OCI-M2 (cell line): ENCODE measurements around the gene GLA.

ENCODE experiments used
- DNase-seq: peaks from one replicate; lab custom pipeline; 2025; ENCODE audit not compliant: unreplicated experiment; lab: John Stamatoyannopoulos, UW

Gene GLA

DNA sequence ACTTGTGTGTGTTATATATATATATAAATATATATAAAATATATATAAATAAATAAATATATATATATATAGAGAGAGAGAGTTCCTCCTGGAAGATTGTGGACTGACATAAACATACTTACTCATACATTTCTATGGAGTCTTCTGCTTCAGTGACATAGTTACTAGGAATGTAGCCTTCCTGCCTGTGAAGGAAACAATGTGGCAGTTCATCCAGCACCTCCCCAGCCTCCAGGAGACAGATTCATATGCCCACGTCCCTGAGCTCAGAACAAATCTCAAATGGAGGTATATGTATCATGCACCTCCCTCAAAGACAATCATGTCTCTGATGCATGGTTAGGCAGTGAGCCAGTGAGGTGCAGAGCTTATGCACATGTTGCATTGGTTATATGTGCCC lies 47.8 kb downstream of the GLA start:
- DNase-seq = no peak

DNA sequence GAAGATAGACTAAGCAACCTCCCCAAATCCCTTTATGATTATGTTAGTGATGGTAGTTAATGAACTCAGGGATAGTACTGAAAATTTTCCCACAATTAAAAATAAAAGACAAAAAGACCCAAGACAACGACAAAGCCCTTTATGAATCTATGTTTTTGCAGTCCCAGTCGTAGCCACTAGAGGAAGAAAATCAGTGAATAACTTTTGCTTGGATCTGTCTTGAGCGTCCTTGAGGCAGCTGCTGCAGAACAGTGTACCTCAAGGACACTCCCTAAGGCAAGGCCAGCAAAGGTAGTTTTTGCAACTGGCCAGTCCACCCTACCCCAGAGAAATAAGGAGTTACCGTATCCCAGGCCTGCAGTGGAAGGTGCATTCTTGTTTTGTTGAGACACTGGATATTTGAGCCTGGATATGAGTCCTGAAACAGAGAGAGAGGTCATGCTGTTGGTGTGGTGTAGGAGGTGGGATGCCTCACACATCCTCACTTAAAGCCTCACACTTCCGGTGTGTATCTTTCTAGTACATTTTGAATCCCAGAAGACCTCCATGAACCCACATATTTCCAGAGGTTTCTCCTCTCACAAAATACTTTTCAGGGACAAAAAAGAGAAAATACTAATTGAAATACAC lies 50.4 kb downstream of the GLA start:
- DNase-seq = no peak

- DNase-seq = no peak
Measured at GRCh38 chrX:101349193-101349562, 58.5 kb downstream of the GLA start.

- no peak for DNase-seq
Measured at GRCh38 chrX:101348452-101349192, 59.1 kb downstream of the GLA start, which contains the start of gene TIMM8A. Gene TIMM8A, minus strand, starts transcription at chrX:101348742. Its CDS starts 78 bp downstream, at chrX:101348664.

DNA sequence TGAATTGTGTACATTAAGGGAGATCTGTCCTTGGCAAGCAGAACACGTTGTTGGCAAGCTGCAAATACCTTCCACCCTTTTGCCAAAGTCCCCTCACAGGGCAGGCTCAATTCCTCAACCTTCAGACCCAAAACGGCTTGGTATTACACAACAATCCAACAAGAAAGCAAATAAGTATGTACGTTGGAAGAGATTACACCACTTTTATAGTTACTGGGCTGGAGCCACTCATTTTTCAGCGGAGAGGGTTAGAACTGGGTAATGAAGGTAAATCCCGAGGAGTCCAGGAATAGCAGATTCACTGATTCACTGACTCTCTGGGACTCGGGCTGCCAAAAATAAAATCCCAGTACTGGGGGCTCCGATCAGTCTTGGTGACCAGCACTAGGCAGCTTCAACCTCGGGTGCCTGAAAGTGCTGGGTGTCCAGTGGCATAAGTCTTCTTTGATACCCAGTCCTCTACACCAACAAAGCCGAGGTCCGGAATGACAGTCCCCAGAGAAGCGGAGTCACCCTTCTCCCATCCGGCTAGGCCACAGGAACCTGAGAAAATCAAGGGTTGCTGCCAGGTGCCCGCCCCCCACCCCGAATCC lies 59.8 kb downstream of the GLA start:
- DNase-seq = no peak
